ENCODE measurements around the gene UQCC3. TPM values are rescaled to one million over a fixed set of nuclear protein-coding genes. Genes with fewer than 3 reads are reported as not detected.
A peak's percentile ranks its signal among the peaks of the same experiment; 100 is the strongest.
"Not testable (repeated sequence)": the region's sequence is repeated elsewhere in the genome, so short reads cannot be mapped to it uniquely, and the experiment has no call there.

Gene UQCC3
- total and polyA plus RNA-seq, 4 donors = 8.6 to 20.1 (median 9.5) TPM

DNA sequence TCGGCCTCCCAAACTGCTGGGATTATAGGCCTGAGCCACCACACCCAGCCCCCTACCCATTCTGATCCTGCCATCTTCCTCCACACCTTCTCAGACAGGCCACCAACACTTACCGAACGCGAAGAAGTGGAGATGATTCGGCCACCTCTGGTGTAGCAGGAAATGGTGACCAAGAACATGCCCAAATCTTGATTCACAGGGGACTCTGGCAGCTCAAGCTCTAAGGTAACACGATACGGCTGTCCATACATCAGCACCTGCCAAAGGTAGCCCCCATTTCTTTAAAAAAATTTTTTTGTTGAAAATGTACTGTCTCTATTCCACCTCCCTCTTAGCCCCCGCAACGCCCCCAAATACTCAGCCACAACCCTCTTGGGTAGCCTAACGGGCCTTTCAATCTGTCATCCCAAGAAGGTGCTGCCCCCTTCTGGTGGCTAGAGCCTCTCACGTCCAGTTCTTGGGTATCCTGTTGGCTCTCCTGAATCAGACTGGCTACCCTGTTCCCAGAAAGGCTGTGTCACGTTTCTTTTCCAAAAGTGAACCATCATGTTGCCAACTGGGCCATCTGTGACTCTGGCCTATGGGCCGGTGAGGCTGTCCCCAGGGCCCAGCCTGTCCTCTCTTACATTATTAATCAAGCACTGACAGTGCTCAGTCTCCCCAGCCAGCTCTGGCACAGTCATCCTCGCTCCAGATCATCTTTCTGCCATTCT lies 23.1 kb downstream of the UQCC3 start:
- H3K4me3 ChIP-seq = no peak overlapping the region
- peaks cover 4 to 30% (median 29%) of the 10 kb centered on the region in 4 donors for H3K36me3 ChIP-seq (ENCODE audit: control insufficient read depth in 4 of 4, insufficient read depth in 4 of 4, low read length in 4 of 4)
- no peaks in the 10 kb centered on the region for H3K27me3 ChIP-seq (ENCODE audit: control insufficient read depth in 3 of 3, insufficient read depth in 3 of 3, low read length in 2 of 3)
- DNase-seq (peak; percentile 78 to 86 (median 81)), ATAC-seq (ENCODE audit: insufficient read depth, low FRiP score) (peak; percentile 77)
- H3K27ac ChIP-seq (ENCODE audit: low read depth in 1 of 2, low read length in 1 of 2) = peak overlapping the region in 1 of 2 donors; percentile 27
- H3K9me3 ChIP-seq (ENCODE audit: control insufficient read depth in 4 of 4, insufficient read depth in 3 of 4, low read length in 3 of 4) = peaks cover 0 to 2% (median 0%) of the 10 kb centered on the region in 4 donors
- peak overlapping the region in 1 of 2 donors; percentile 9 for H3K9ac ChIP-seq (ENCODE audit: insufficient read depth in 1 of 2, low read length in 2 of 2)
- TF ChIP-seq, protein P1, sequence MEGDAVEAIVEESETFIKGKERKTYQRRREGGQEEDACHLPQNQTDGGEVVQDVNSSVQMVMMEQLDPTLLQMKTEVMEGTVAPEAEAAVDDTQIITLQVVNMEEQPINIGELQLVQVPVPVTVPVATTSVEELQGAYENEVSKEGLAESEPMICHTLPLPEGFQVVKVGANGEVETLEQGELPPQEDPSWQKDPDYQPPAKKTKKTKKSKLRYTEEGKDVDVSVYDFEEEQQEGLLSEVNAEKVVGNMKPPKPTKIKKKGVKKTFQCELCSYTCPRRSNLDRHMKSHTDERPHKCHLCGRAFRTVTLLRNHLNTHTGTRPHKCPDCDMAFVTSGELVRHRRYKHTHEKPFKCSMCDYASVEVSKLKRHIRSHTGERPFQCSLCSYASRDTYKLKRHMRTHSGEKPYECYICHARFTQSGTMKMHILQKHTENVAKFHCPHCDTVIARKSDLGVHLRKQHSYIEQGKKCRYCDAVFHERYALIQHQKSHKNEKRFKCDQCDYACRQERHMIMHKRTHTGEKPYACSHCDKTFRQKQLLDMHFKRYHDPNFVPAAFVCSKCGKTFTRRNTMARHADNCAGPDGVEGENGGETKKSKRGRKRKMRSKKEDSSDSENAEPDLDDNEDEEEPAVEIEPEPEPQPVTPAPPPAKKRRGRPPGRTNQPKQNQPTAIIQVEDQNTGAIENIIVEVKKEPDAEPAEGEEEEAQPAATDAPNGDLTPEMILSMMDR (IDR thresholded peaks at IDR 0.05; ENCODE audit: control extremely low read depth, extremely low read depth) = peak; percentile 72
- peaks cover 0 to 3% (median 0%) of the 10 kb centered on the region in 5 donors for H3K4me1 ChIP-seq (ENCODE audit: control insufficient read depth in 5 of 5, insufficient read depth in 5 of 5, low read length in 5 of 5)
- 46 to 60% methylated on average over 14 of the region's 14 CpGs for whole genome bisulfite sequencing, 2 donors

DNA sequence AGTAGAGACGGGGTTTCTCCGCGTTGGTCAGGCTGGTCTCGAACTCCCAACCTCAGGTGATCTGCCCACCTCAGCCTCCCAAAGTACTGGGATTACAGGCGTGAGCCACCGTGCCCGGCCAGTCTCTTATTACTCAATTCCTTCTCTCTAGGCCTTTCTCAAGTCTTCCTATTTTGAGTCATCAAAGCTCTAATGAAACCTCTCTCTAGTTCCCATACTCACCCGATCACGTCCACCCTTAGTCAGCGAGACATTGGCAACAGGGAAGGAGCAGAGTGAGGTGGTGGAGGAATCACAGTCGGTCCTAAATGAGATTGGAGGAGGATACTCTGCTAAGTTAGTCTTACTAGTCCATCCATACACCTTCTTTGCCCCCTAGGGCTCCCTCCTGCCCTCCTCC lies 30.8 kb downstream of the UQCC3 start:
- H3K9ac ChIP-seq (ENCODE audit: insufficient read depth in 1 of 2, low read length in 2 of 2) = no peak overlapping the region
- ATAC-seq (ENCODE audit: insufficient read depth, low FRiP score) (no peak), DNase-seq (no peak)
- no peaks in the 10 kb centered on the region for H3K9me3 ChIP-seq (ENCODE audit: control insufficient read depth in 4 of 4, insufficient read depth in 3 of 4, low read length in 3 of 4)
- no peaks in the 10 kb centered on the region for H3K27me3 ChIP-seq (ENCODE audit: control insufficient read depth in 3 of 3, insufficient read depth in 3 of 3, low read length in 2 of 3)
- TF ChIP-seq, protein P1 (IDR thresholded peaks at IDR 0.05; ENCODE audit: control extremely low read depth, extremely low read depth) = no peak
- peaks cover 0 to 14% (median 5%) of the 10 kb centered on the region in 4 donors for H3K36me3 ChIP-seq (ENCODE audit: control insufficient read depth in 4 of 4, insufficient read depth in 4 of 4, low read length in 4 of 4)
- 52 to 80% methylated on average over 11 of the region's 11 CpGs for WGBS, 2 donors
- H3K4me1 ChIP-seq (ENCODE audit: control insufficient read depth in 5 of 5, insufficient read depth in 5 of 5, low read length in 5 of 5) = peaks cover 0 to 20% (median 6%) of the 10 kb centered on the region in 5 donors
- no peak overlapping the region for H3K4me3 ChIP-seq
- no peak overlapping the region for H3K27ac ChIP-seq (ENCODE audit: low read depth in 1 of 2, low read length in 1 of 2)

DNA sequence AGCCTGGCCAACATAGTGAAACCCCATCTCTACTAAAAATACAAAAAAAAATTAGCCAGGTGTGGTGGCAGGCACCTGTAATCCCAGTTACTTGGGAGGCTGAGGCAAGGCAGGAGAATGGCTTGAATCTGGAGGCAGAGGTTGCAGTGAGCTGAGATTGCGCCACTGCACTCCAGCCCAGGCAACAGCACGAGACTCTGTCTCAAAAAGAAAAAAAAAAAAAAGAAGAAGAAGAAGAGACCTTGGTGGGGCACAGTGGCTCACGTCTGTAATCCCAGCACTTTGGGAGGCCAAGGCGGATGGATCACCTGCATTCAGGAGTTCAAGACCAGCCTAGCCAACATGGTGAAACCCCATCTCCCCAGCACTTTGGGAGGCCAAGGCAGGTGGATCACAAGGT lies 32.4 kb downstream of the UQCC3 start:
- not testable (repeated sequence) for ATAC-seq (ENCODE audit: insufficient read depth, low FRiP score); H3K27ac ChIP-seq (ENCODE audit: low read depth in 1 of 2, low read length in 1 of 2); H3K4me3 ChIP-seq; DNase-seq; H3K9ac ChIP-seq (ENCODE audit: insufficient read depth in 1 of 2, low read length in 2 of 2); H3K9me3 ChIP-seq (ENCODE audit: control insufficient read depth in 4 of 4, insufficient read depth in 3 of 4, low read length in 3 of 4); H3K27me3 ChIP-seq (ENCODE audit: control insufficient read depth in 3 of 3, insufficient read depth in 3 of 3, low read length in 2 of 3)
- H3K36me3 ChIP-seq (ENCODE audit: control insufficient read depth in 4 of 4, insufficient read depth in 4 of 4, low read length in 4 of 4) = peaks cover 0 to 11% (median 4%) of the 10 kb centered on the region in 4 donors
- WGBS, 2 donors = 72 to 83% methylated on average over 4 of the region's 4 CpGs
- H3K4me1 ChIP-seq (ENCODE audit: control insufficient read depth in 5 of 5, insufficient read depth in 5 of 5, low read length in 5 of 5) = peaks cover 0 to 37% (median 11%) of the 10 kb centered on the region in 5 donors

DNA sequence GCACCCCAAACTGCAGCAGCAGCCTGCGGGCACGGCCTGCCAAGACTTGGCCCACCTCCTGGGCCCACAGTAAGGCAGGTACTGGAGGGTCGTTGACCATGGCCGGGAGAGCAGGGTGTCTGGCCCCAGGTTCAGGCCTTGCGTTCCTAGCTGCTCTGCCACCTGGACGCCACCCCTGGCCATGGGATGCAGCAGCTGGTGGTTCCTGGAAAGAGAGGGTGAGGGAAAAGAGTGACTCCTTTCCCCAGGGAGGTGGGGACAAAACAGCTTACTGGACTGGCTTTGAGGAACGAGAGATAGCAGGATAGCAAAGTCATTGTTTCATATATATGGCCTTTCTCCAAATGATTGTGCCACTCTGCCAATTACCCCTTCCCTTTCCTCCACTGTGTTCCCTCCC lies 33.9 kb downstream of the UQCC3 start:
- WGBS, 2 donors = 52 to 58% methylated on average over 7 of the region's 7 CpGs
- H3K9me3 ChIP-seq (ENCODE audit: control insufficient read depth in 4 of 4, insufficient read depth in 3 of 4, low read length in 3 of 4) = no peaks in the 10 kb centered on the region
- peaks cover 0 to 12% (median 5%) of the 10 kb centered on the region in 4 donors for H3K36me3 ChIP-seq (ENCODE audit: control insufficient read depth in 4 of 4, insufficient read depth in 4 of 4, low read length in 4 of 4)
- TF ChIP-seq, protein P1 (IDR thresholded peaks at IDR 0.05; ENCODE audit: control extremely low read depth, extremely low read depth) = no peak
- peaks cover 0 to 47% (median 14%) of the 10 kb centered on the region in 5 donors for H3K4me1 ChIP-seq (ENCODE audit: control insufficient read depth in 5 of 5, insufficient read depth in 5 of 5, low read length in 5 of 5)
- DNase-seq (peak in 2 of 3 donors; percentile 11 to 16), ATAC-seq (ENCODE audit: insufficient read depth, low FRiP score) (no peak)
- no peaks in the 10 kb centered on the region for H3K27me3 ChIP-seq (ENCODE audit: control insufficient read depth in 3 of 3, insufficient read depth in 3 of 3, low read length in 2 of 3)
- H3K4me3 ChIP-seq = peak overlapping the region; percentile 83
- H3K27ac ChIP-seq (ENCODE audit: low read depth in 1 of 2, low read length in 1 of 2) = peak overlapping the region; percentile 76 to 93
- H3K9ac ChIP-seq (ENCODE audit: insufficient read depth in 1 of 2, low read length in 2 of 2) = peak overlapping the region; percentile 58 to 59
